ENCODE results near the gene EFCAB12.

DNA sequence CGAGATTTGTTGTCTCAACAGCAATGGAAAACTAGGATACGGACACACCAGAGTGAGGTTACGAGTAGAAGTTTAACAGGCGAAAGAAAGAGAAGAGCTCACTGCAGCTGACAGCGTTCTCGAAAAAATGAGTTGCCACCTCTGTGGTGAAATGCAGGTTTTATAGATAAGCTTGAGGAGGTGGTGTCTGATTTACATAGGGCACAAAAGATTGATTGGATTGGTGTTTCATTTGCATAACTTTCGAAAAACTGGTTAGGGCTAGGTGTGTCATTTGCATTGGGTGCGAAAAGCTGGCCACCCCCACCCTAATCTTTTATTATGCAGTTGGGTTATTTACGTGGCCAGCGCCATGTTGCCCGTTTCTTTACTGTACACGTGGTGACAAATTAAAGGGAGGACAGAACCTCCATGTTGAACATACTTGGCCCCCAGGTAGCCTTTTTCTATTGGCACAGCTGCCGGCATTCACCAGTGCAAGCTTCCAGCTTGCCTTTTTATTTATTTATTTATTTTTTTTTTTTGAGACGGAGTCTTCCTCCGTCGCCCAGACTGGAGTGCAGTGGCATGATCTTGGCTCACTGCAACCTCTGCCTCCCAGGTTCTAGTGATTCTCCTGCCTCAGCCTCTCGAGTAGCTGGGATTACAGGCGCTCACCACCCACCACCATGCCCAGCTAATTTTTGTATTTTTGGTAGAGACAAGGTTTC is 19.9 kb upstream of the EFCAB12 start:
- no peak for TF ChIP-seq CTCF (IDR thresholded peaks at IDR 0.05; ENCODE audit: poor library complexity)
- TF ChIP-seq EZH2 (IDR thresholded peaks at IDR 0.05; ENCODE audit: borderline replicate concordance), result no peak
